Measurements from ENCODE around the gene ADRB1.

The ADRB1 gene

GRCh38 chr10:114058297-114058696 lies 14.6 kb downstream of the ADRB1 start:
- DNase-seq, result no peak

GRCh38 chr10:114059561-114059960 lies 15.9 kb downstream of the ADRB1 start:
- no peak for DNase-seq

GRCh38 chr10:114060456-114060855 lies 16.8 kb downstream of the ADRB1 start:
- DNase-seq, result no peak

GRCh38 chr10:114061148-114061547 lies 17.5 kb downstream of the ADRB1 start:
- no peak for DNase-seq

- DNase-seq, result no peak
These were observed 18.1 kb downstream of the ADRB1 start for GRCh38 chr10:114061789-114062188.

- DNase-seq, result no peak
These were observed 20.7 kb downstream of the ADRB1 start for GRCh38 chr10:114064151-114065048.

- DNase-seq, result no peak
These were observed 21.4 kb downstream of the ADRB1 start for GRCh38 chr10:114065049-114065435.

- no peak for DNase-seq
These were observed 24.5 kb downstream of the ADRB1 start for GRCh38 chr10:114068054-114068707.

- no peak for DNase-seq
These were observed 27.0 kb downstream of the ADRB1 start for GRCh38 chr10:114070710-114071109.

GRCh38 chr10:114071178-114071577 lies 27.5 kb downstream of the ADRB1 start:
- DNase-seq, result no peak

- no peak for DNase-seq
These were observed 29.9 kb downstream of the ADRB1 start for GRCh38 chr10:114073395-114074186.

GRCh38 chr10:114075093-114075492 lies 31.4 kb downstream of the ADRB1 start:
- no peak for DNase-seq

GRCh38 chr10:114077347-114077746 lies 33.7 kb downstream of the ADRB1 start:
- no peak for DNase-seq

- DNase-seq, result no peak
These were observed 34.2 kb downstream of the ADRB1 start for GRCh38 chr10:114077815-114078219.

GRCh38 chr10:114078346-114078745 lies 34.7 kb downstream of the ADRB1 start:
- DNase-seq, result no peak

- no peak for DNase-seq
These were observed 35.8 kb downstream of the ADRB1 start for GRCh38 chr10:114079421-114079820.

GRCh38 chr10:114081911-114082583 lies 38.4 kb downstream of the ADRB1 start:
- no peak for DNase-seq

GRCh38 chr10:114083040-114083439 lies 39.4 kb downstream of the ADRB1 start:
- DNase-seq, result no peak

- DNase-seq, result no peak
These were observed 40.5 kb downstream of the ADRB1 start for GRCh38 chr10:114084215-114084614.

GRCh38 chr10:114087255-114087654 lies 43.6 kb downstream of the ADRB1 start:
- DNase-seq, result no peak

GRCh38 chr10:114087655-114088054 lies 44.0 kb downstream of the ADRB1 start:
- no peak for DNase-seq

GRCh38 chr10:114094795-114095194 lies 51.1 kb downstream of the ADRB1 start:
- DNase-seq, result no peak
